HFF-Myc (cell line): ENCODE measurements around the gene FMN2.

Experiments
- DNase-seq: peaks from one replicate; pipeline ENCODE4 v3.0.0-alpha.2; 2011; ENCODE audit warnings: low read depth; ENCODE audit errors: extremely low read depth
- H3K4me3 ChIP-seq: replicated peaks from 2 replicates; pipeline ENCODE4 v1.5.1; 2011; ENCODE audit warnings: low read depth, mild to moderate bottlenecking, control low read depth, low read length
- CTCF ChIP-seq: IDR thresholded peaks from 2 replicates; pipeline ENCODE4 v1.5.1; 2012; ENCODE audit warnings: mild to moderate bottlenecking, low read depth, low read length, control low read depth; ENCODE audit errors: missing control alignments

FMN2 gene

GRCh38 chr1:240524356-240525069 is 432.8 kb downstream of the FMN2 start:
- H3K4me3 ChIP-seq: no peak overlapping the region
- DNase-seq: no peak
- TF ChIP-seq CTCF: no peak
